HG02610 (cell line): Measurements from ENCODE around the gene PXMP2.

ENCODE experiments used
- ATAC-seq: cut with Tn5 transposase; IDR thresholded peaks from one replicate; pipeline ENCODE4 v1.9.1; 2021; ENCODE audit warnings: mild to moderate bottlenecking, moderate library complexity; ENCODE audit not compliant: unreplicated experiment

Gene PXMP2

DNA sequence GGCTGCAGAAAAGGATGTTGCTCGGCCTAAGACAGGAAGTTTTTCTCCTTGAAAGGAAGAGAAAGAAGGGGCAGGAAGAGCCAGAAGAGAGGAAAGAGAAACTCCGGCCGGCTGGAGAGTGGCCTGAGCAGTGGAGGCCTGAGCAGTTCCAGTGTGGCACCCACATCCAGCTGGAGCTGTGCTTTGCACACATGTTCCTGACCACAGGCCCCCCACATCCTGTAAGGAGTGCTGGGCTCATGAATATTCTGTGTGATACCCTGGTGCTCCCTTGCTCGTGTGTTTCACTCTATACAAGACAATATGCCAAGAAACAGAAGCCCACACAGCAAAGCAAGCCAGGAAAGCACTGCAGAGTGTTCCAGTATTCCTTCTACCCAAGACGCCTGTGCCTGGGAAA is 27.3 kb upstream of the PXMP2 start:
- ATAC-seq, result no peak

DNA sequence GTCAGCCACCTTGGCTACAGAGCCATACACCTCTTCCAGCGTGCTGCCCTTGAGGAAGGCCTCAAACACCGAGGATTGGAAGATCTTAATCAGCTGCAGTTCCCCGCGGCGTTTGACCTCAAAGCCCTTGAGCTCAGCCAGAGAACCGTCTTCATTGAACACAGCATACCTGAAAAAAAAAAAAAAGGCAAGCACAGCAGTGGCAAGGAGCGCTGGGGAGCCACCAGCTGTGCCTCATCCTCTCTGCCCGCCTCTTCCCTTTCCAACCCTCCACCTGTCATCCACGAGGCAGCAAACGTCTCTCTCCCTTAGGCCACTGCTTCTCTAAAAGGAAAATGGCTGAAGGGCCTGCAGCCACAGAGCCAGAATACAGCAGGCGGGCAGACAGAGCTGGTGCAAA is 26.4 kb upstream of the PXMP2 start:
- ATAC-seq, result no peak

DNA sequence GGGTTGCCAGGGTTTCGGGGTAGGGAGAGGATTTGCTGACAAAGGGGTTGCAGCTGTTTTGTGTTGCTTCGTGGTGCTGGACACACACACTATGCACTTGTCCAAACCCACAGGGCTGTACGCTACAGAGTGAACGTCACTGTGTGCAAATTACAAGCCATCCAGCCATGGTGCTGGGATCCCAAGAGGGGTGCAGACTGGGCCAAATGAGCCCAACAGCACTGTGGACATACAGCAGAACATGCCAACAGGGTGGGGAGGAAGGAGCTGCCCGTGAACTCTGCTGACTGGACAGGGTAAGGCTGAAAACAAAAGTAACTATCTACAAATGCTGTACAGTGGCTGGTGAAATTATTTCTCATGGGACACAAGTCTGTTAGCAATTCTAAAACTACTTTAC is 25.4 kb upstream of the PXMP2 start:
- no peak for ATAC-seq

DNA sequence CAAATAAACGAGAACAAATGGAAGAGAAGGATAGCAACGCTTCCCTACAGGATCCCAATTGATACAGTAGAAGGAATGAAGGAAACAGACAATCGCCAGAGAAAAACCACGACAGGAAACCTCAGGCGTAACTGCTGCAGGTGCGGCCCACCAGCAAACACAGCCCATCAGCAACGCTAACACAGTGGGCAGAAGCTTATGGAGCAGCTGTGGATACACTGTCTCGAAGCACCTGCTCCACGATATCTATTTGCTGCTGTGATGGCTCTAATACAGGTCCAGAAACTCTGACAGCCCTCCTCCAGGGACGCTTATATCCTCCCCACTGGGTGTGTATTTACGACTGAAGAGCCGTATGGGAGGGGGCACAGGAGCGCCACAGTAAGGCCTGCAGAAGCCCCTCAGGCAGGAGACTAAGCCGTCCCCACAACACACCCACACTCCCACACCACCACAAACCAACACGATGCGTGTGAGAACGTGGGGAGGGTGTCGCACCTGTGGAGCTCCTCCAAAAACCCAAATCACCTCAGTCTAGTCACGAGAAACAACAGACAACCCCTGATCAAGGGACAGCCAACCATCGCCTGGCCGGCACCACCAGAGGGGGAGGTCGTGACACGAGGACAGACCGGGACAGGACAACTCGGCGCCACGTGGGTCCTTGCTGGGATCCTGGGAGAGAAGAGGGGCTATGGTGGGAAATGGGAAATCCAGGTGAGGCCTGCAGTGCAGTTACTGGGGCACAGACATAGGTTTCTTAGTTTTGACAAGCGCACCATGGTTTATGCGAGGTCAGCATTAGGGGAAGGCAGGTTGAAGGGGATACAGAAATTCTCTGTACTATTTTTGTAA is 24.3 kb upstream of the PXMP2 start:
- no peak for ATAC-seq

DNA sequence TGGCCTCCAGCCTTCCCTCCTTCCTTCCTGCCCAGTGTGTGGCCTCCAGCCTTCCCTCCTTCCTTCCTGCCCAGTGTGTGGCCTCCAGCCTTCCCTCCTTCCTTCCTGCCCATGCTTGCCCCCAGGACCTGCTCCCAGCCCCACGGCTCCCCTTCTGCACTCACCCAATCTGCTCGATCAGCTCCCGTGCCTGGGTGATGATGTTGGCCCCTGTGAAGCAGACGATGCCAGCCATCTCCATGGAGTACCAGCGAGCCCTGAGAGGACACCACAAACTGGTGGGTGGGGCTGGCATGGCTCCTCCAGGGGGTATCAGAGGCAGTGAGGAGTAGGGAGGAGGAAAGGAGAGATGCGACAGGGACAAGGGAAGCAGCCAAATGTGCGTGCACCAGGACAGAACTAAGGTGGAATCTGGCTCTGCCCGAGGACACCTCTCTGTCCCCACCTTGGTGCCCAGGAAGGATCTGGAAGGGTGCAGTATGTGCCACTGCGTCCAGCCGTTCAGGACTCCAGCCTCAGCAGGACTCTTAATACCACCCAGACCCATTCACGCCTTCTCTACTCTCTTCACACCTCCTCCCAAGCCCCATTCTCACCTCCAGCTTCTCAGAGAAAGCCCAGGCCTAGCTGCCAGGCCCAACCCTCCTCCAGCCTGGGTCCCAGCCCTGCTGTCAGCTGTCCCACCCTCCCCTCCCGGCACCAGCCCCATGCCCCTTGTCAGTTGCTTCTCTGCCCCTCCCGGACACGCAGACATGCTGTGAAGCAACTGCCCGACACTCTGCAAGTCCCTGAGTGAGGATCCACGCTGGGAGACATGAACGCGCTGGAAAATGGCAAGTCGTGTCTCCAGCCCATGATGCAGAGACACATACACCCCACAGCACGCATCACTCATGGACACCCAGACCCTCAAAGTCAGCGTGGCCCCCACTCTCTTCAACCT is 22.9 kb upstream of the PXMP2 start:
- no peak for ATAC-seq

DNA sequence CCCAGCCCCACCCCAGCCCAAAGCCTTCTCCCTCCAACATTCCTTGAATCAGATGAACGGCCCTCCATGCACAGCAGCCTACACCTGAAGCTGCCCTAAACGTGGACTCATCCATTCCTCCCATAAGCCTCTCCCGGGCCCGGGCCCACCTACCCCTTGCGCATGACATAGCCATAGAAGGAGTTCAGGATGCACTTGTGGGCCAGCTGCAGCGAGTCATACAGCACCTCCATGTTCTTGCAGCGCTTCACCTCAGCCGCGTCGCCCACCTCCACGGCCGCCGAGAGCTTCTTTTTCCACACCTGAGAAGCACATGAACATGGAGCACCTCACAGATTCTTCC is 22.3 kb upstream of the PXMP2 start:
- ATAC-seq, result no peak

DNA sequence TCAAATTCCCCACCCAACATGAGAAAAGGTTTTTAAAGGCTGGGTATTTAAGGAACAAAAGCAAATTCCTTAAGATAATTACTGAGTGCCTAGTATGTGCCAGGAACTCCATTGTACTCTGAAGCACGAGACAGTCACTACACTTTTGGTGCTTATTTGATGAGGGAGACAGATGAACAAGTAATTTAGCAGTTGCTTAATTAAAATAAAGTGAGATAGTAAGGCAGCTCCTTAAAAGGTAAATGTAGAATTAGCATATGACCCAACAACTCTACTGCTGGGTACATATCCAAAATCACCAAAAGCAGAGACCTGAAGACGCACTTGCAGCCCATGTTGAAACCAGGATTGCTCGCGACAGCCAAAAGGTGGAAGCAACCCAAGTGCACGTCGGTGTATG is 21.6 kb upstream of the PXMP2 start:
- ATAC-seq, result no peak

DNA sequence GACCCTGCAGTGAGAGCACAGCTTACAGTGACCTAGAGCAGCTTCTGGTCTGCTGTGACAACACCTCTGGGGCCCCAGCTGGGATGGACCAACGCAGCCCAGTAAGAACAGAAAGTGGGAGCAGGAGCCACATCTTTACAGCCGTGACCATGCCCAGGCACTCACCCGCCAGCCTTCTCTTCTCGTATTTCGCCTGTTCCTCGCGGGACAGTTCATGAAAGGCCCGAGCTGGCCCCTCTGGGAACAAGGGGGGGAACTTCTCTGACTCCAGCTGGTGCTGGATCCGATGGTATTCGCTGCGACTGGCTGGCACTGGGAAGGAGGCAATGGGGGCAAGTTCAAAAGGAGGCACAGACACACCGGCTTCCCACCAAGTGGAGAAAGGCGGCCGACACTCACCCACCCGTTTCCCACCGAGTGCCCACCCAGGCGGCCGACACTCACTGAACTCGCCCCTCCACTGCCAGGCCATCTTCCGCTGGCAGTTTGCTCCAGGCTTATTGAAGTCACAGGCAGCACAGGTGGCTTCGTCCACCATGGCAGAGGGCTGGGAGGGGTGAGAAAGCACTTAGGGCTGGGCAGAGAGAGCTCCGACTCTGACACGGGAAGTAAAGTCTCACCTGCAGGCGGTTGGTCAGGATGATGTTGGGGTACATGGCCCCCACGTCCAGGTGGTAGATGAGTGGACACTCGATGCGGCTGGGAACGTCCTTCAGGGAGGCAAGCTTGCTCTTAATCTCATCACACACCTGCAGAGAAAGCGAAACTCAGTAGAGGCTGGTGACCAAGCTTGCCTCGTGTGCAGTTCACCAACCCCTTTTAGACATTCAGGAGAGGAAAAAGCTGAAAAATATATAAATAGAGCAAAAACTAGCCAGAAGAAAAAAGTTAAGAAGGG is 18.9 kb upstream of the PXMP2 start:
- ATAC-seq, result no peak

DNA sequence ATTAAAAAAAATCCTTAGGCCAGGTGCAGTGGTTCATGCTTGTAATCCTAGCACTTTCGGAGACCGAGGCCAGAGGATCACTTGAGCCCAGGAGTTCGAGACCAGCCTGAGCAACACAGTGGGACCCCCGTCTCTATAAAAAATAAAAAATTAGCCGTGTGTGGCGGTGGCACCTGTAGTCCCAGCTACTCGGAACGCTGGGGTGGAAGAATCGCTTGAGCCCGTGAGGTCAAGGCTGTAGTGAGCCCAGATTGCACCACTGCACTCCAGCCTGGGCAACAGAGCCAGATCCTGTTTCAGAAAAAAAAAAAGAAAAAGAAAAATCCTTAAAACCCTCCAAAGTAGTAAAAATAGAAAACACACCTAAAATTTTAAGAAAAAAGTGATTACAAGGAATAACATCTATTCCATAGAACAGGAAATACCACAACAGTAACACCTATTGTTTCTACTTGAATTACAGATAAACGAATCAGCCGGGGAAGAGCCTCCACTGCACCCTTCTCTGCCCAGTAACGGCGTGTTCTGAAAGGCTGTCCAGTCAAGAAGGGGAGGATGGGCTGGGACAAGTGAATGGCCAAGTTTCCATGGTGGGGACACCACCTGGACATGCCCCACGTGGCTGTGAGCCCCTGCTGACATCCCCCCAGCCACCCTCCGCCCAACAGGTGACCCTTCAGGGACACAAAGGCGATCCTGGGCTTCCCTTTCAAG is 18.1 kb upstream of the PXMP2 start:
- no peak for ATAC-seq

DNA sequence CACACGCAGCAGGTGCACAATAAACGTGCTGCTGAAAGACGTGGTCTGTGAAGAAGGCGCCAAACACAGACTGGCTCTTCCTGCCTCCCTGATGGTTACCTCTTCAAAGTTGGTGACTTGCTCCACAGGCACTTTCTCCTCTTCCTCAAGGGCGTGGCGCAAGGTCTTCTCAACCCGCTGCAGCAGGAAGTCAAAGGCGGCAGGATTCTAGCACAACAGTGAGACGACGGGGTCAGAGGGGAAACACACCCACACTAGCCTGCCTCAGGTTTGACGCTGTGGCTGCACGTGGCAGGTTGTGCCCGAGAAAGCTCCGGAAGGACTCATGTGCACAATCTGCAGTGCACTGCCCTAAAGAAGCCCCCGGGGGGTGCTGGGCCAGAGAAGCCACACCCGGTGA is 15.3 kb upstream of the PXMP2 start:
- ATAC-seq, result no peak

DNA sequence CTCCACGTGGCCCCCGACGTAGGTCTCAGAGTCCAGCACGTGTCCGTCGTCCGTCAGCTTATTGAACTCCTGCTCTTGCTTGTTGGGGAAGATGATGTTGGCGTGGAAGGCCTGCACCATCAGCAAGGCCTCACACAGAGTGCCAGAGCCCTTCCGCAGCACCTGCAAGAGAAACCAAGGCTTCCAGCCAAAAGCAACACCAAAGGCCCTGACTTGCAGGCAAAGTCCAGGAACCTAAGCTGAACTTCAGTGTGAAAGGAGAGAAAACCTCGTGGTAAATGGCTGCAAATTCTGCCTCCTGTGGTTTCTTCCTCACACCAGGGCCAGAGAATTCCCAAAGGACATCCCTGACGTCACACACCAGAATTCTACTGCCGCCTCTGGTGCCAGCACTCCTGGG is 14.7 kb upstream of the PXMP2 start:
- no peak for ATAC-seq

DNA sequence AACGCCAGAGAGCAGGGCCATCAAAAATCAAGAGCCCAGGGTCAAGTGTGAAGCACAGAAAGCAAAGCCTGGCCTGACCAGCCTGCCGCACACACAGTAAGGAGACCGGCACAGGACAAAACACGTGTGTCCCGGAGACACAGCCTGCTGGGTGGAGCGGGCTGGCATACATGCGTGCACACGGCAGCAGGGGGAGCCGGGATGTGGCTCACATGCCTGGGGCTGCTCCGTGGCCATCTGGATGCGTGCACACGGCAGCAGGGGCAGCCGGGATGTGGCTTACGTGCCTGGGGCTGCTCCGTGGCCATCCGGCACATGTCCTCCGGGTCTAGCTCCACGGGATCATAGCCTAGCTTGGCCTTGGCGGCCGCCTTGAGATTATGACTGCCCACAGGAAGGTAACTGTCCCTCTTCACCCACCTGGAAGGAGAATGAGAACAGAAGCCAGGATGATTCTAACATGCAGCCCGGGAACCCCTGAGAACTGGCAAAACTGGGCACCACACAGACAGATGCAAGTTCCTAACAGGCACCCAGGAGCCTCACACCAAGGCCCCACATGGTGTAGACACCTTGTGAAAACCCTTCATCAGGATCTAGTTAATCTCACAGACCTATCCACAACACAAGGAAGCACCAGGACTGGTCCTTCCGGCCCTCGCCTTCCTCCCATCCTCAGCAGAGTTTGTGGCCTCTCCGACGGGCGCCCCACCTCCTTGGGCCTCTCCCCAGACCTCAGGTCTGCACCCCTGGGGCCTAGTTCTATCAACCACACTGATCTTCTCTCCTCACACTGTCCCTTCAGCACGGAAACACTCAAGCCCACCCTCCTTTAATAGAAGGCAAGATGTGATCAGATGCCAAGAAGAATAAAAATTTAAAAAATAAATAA is 13.9 kb upstream of the PXMP2 start:
- no peak for ATAC-seq

DNA sequence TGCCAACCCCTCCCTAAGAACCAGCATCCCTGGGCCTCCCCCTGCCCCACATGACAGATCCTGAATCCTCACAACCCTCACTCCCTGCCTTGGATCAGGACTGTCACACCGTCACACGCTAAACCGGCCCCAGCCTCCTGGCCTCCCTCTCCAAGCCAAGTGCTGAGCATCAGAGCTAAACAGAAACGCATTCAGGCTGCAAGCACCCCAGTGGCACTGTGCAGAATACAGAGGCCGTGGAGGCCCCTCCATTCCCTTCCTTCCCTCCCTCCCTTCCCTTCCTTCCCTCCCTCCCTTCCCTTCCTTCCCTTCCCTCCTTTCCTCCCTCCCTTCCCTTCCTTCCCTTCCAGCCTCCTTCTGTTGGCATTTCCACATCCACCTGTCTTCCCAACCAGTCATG is 12.8 kb upstream of the PXMP2 start:
- ATAC-seq, result no peak

DNA sequence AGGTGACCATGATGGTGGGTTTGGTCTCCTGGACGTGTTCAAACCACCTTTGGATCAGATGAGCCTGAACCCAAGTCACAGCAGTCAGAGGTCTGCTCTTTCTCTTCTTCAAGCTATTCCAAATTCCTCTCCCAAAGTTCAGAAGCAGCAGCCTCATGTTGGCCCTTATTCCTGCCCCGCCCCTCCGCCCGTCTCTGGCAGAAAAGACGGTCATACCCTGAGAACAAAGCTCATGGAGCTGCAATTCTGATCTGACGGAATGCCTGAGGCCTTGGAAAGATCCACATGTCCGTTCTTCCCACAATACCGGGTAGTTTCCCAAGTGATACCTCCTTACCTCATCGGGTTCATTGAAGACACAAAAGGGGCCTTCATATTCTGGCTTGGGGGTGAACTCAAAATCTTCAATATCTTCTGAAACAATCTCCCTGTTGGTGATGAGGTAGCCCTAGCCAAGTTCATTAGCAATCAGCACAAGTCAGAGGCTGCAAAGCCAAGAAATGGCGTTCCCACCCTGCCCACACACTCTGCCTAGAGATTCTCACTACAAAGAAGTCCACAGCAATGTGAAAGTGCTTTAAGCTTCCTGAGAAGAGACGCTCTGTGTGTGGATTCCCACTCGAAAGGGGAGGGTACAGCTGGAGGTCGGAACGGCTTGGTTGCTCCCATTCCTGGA is 11.5 kb upstream of the PXMP2 start:
- no peak for ATAC-seq

DNA sequence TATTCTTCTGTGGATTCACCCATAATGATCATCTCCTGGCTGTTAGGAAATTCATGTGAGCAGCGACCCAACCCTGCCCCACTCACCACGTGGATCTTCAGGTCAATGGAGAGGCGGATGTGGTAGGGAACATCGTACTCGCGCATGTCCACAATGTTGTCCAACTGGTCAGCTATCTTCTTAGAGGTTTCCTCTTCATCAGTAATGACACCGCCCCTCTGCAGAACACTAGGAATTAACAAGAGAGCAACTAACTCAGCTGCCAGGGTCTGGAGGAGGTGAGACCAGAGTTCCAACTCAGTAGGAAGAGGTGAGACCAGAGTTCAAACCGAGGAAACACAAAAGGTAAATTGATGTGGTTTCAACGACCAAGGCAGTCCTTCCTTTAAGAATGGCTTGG is 9.9 kb upstream of the PXMP2 start:
- no peak for ATAC-seq

DNA sequence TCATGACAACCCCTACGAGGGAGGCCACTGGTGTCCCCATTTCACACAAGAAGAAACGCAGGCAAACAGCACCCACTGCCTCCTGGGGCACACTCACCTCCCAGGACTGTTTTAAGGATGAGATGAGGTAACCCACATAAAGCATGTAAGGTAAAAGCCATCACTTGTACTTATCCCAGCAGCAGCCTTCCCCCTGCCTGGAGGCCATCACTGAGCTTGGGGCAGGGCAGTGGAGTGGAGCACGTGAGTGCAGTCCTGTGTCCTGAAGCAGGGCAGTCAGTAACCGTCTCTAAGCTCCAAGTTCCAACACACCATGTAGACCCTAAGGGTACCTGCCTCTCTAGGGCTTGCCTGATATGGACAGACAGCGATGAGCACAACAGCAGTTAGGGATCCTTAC is 2.0 kb upstream of the PXMP2 start:
- no peak for ATAC-seq

DNA sequence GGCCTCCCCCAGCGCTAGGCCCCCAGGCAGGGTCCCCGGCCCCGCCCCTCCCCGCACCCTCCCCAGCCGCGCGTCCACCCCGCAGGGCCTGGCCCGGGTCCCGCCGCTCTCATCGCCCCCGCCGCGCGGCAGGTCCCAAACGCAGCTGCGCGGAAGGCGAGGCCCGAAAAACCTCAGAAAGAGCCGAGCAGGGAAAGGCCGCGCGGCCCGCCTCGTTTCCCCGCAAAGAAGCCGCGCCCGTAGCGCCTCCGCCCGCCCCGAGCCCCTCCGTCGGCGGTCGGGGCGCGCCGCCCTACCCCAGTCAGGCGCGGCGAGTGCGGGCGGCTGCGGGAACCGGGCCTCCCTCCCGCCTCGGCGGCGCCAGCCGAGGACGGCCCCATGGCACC is 569 bp upstream of the PXMP2 start:
- peak; percentile 40 for ATAC-seq

DNA sequence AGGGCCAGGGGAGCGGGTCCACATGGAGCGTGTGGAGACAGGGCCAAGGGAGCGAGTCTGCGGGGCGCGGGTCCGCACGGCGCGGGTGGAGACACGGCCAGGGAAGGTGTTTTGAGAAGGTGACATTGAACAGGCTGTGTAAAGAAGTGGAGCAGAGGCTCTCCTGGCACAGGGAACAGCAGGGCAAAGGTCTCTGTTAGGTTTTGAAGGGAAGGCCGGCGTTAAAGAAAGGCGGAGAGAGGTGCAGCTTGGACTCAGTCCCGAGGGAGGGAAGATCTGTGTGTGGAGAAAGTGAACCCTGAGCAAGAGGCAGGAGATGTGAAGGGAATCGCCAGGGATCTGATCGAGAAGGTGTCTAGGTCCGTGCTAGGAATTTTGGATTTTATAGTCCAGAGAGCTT is 1.8 kb downstream of the PXMP2 start:
- ATAC-seq, result no peak

DNA sequence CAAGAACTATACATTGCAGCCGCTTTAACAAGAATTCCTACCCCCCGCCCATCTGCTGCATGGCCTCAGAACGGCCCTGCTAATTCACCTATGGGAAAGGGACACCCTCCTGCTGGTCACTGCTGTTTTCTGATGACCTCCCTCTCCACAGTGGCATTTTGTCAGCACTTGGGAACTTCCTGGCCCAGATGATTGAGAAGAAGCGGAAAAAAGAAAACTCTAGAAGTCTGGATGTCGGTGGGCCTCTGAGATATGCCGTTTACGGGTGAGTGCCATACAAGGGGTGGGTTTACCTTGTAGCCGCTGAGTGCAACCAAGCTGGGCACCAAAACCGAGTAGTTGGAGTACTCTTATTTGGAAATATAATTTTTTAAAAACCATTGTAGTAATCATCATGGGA is 2.7 kb downstream of the PXMP2 start:
- no peak for ATAC-seq
